SK-N-SH (cell line): ENCODE measurements around the gene CUX1. TPM values are rescaled to one million over a fixed set of nuclear protein-coding genes. Genes with fewer than 3 reads are reported as not detected.

Experiments used
- CTCF ChIA-PET: fragments of 300-600, 350-600 bp; formaldehyde crosslinking; extraction: SDS; loops from one replicate; lab custom pipeline; 2021; lab: Yijun Ruan, JAX
- POLR2A ChIA-PET: fragments of 350-600 bp; sonication (Branson Sonifier 250); formaldehyde crosslinking; extraction: SDS; loops from one replicate; lab custom pipeline; 2020; ENCODE audit warnings: antibody characterized with exemption, inconsistent platforms; lab: Yijun Ruan, JAX
- DNase-seq: peaks from one replicate; pipeline ENCODE4 v3.0.0; 2012
- H2AFZ ChIP-seq: fragments of 200-600 bp; sonication (generic); 2 replicates; pipeline ENCODE4 v1.8.1; 2016; ENCODE audit warnings: antibody characterized with exemption, mild to moderate bottlenecking, low read depth
- H3F3A ChIP-seq: fragments of 200-600 bp; sonication (generic); replicated peaks from 2 replicates; pipeline ENCODE3; 2016; ENCODE audit warnings: antibody characterized with exemption, mild to moderate bottlenecking; ENCODE audit not compliant: insufficient read depth
- H3K27ac ChIP-seq, 2 experiments: fragments of 200-500 bp in 1 of 2; fragments of 200-600 bp in 1 of 2; sonication (Bioruptor generic) in 1 of 2; sonication (generic), shearing (Covaris generic) in 1 of 2; 2 replicates each; pipeline versions ENCODE4 v1.5.1 to v1.6.1; 2014 to 2016; ENCODE audit warnings: low read depth in 2 of 2, inconsistent platforms in 1 of 2, low read length in 1 of 2, mild to moderate bottlenecking in 1 of 2, mixed read lengths in 1 of 2
- H3K27me3 ChIP-seq: fragments of 200-600 bp; sonication (generic), shearing (Covaris generic); 2 replicates; pipeline ENCODE4 v1.6.1; 2016; ENCODE audit warnings: mixed run types; ENCODE audit not compliant: insufficient read depth
- H3K36me3 ChIP-seq, 2 experiments: fragments of 200-500 bp in 1 of 2; fragments of 200-600 bp in 1 of 2; sonication (Bioruptor generic) in 1 of 2; sonication (generic) in 1 of 2; replicated peaks in 1 of 2; 2 replicates each; pipeline versions ENCODE3 to v1.5.1; 2014 to 2016; ENCODE audit warnings: low read length in 1 of 2, mild to moderate bottlenecking in 1 of 2; ENCODE audit not compliant: insufficient read depth in 2 of 2, control insufficient read depth in 1 of 2
- H3K4me1 ChIP-seq, 2 experiments: fragments of 200-500 bp in 1 of 2; fragments of 200-600 bp in 1 of 2; sonication (Bioruptor generic) in 1 of 2; sonication (generic), shearing (Covaris generic) in 1 of 2; 2 replicates each; pipeline versions ENCODE4 v1.5.1 to v1.6.1; 2014 to 2016; ENCODE audit warnings: low read depth in 1 of 2, low read length in 1 of 2, mixed run types in 1 of 2; ENCODE audit not compliant: insufficient read depth in 2 of 2, control insufficient read depth in 1 of 2
- H3K4me2 ChIP-seq: fragments of 200-600 bp; sonication (generic), shearing (Covaris generic); 2 replicates; pipeline ENCODE4 v1.6.1; 2017; ENCODE audit warnings: mixed run types
- H3K4me3 ChIP-seq, 2 experiments: fragments of 200-500 bp in 1 of 2; fragments of 200-600 bp in 1 of 2; sonication (Bioruptor generic) in 1 of 2; sonication (generic), shearing (Covaris generic) in 1 of 2; 2 replicates each; pipeline versions ENCODE4 v1.5.1 to v1.8.1; 2014 to 2016; ENCODE audit warnings: low read depth in 2 of 2, inconsistent platforms in 1 of 2, low read length in 1 of 2, mild to moderate bottlenecking in 1 of 2, mixed read lengths in 1 of 2, moderate library complexity in 1 of 2
- H3K79me2 ChIP-seq: fragments of 200-600 bp; sonication (generic); 2 replicates; pipeline ENCODE4 v1.8.1; 2017; ENCODE audit warnings: mild to moderate bottlenecking; ENCODE audit not compliant: insufficient read depth
- H3K9ac ChIP-seq: fragments of 200-600 bp; sonication (generic); 2 replicates; pipeline ENCODE4 v1.6.1; 2017; ENCODE audit warnings: mixed run types
- H3K9me2 ChIP-seq: fragments of 200-600 bp; sonication (generic); 2 replicates; pipeline ENCODE4 v1.6.1; 2017; ENCODE audit warnings: mixed run types
- H3K9me3 ChIP-seq: fragments of 200-600 bp; sonication (generic); 2 replicates; pipeline ENCODE4 v1.6.1; 2017; ENCODE audit warnings: mixed run types, mild to moderate bottlenecking, moderate library complexity
- H4K20me1 ChIP-seq: fragments of 200-600 bp; sonication (generic); 2 replicates; pipeline ENCODE4 v1.6.1; 2017; ENCODE audit warnings: mild to moderate bottlenecking, mixed run types; ENCODE audit not compliant: insufficient read depth
- CHD2 ChIP-seq: fragments of 150-350 bp; IDR thresholded peaks from 2 replicates; pipeline ENCODE4 v1.6.1; 2018; ENCODE audit warnings: low read length; ENCODE audit not compliant: partially characterized antibody
- FOSL2 ChIP-seq: IDR thresholded peaks from 2 replicates; pipeline ENCODE4 v1.4.0; 2012; ENCODE audit warnings: low read depth, mild to moderate bottlenecking, moderate library complexity, borderline replicate concordance
- GABPA ChIP-seq: IDR thresholded peaks from 2 replicates; pipeline ENCODE4 v1.4.0; 2012; ENCODE audit warnings: low read depth, mild to moderate bottlenecking
- GATA2 ChIP-seq: sonication (generic); formaldehyde crosslinking; IDR thresholded peaks from 2 replicates; pipeline ENCODE4 v1.5.0; 2020; ENCODE audit warnings: mild to moderate bottlenecking, missing genetic modification reagents
- JUND ChIP-seq: IDR thresholded peaks from 2 replicates; pipeline ENCODE4 v1.4.0; 2012
- MXI1 ChIP-seq: IDR thresholded peaks from 2 replicates; pipeline ENCODE4 v1.6.1; 2012; ENCODE audit warnings: mild to moderate bottlenecking, low read depth, low read length, improper control_type of control experiment
- NFIC ChIP-seq: IDR thresholded peaks from 2 replicates; pipeline ENCODE4 v1.4.0; 2012; ENCODE audit warnings: borderline replicate concordance
- POLR2AphosphoS5 ChIP-seq: IDR thresholded peaks from 2 replicates; pipeline ENCODE4 v1.6.1; 2012; ENCODE audit warnings: low read depth, low read length
- RAD21 ChIP-seq: IDR thresholded peaks from 2 replicates; pipeline ENCODE4 v1.6.1; 2012; ENCODE audit warnings: mild to moderate bottlenecking, low read length
- RCOR1 ChIP-seq: fragments of 150-350 bp; IDR thresholded peaks from 2 replicates; pipeline ENCODE4 v1.6.1; 2017; ENCODE audit warnings: antibody characterized with exemption, low read length
- RFX5 ChIP-seq: IDR thresholded peaks from 2 replicates; pipeline ENCODE4 v1.6.1; 2012; ENCODE audit warnings: mild to moderate bottlenecking, improper control_type of control experiment, low read length
- RXRA ChIP-seq: IDR thresholded peaks from 2 replicates; pipeline ENCODE4 v1.4.0; 2012; ENCODE audit warnings: low read depth, mild to moderate bottlenecking, borderline replicate concordance
- SIN3A ChIP-seq: IDR thresholded peaks from 2 replicates; pipeline ENCODE4 v1.6.1; 2012; ENCODE audit warnings: low read depth, mild to moderate bottlenecking, low read length, moderate library complexity, borderline replicate concordance
- TAF1 ChIP-seq: IDR thresholded peaks from 2 replicates; pipeline ENCODE4 v1.6.1; 2012; ENCODE audit warnings: low read depth, mild to moderate bottlenecking, low read length, moderate library complexity, borderline replicate concordance
- TCF12 ChIP-seq: IDR thresholded peaks from 2 replicates; pipeline ENCODE4 v1.4.0; 2012
- TEAD4 ChIP-seq: IDR thresholded peaks from 2 replicates; pipeline ENCODE4 v1.4.0; 2012; ENCODE audit warnings: mild to moderate bottlenecking, borderline replicate concordance; ENCODE audit not compliant: insufficient read depth
- WGBS: methylation state at CpG from one replicate; pipeline ENCODE4 v1.1.6; 2017; ENCODE audit warnings: low lambda C conversion rate; 5-methylcytosine and 5-hydroxymethylcytosine counted together
- polyA plus RNA-seq, 3 experiments: library from polyadenylated mRNA; depleted of rRNA; stranded (reverse); fragments of >200 nt; gene quantifications; 2 replicates each; pipeline ENCODE4 v1.2.3, GENCODE V29; 2012
- TF ChIP-seq, protein P1 (sequence below): IDR thresholded peaks from 2 replicates; pipeline ENCODE4 v1.4.0; 2012; ENCODE audit warnings: low read depth, borderline replicate concordance
- TF ChIP-seq, protein P2 (sequence below): IDR thresholded peaks from 2 replicates; pipeline ENCODE4 v1.4.0; 2012; ENCODE audit warnings: low read depth
- TF ChIP-seq, protein P3 (sequence below): IDR thresholded peaks from 2 replicates; pipeline ENCODE4 v1.4.0; 2012; ENCODE audit warnings: low read depth, borderline replicate concordance
- TF ChIP-seq, protein P4 (sequence below): IDR thresholded peaks from 2 replicates; pipeline ENCODE4; 2012

The CUX1 gene
- polyA plus RNA-seq, 1 of the 3 experiments (the other 2 are of a cell fraction): 68.6 TPM

DNA sequence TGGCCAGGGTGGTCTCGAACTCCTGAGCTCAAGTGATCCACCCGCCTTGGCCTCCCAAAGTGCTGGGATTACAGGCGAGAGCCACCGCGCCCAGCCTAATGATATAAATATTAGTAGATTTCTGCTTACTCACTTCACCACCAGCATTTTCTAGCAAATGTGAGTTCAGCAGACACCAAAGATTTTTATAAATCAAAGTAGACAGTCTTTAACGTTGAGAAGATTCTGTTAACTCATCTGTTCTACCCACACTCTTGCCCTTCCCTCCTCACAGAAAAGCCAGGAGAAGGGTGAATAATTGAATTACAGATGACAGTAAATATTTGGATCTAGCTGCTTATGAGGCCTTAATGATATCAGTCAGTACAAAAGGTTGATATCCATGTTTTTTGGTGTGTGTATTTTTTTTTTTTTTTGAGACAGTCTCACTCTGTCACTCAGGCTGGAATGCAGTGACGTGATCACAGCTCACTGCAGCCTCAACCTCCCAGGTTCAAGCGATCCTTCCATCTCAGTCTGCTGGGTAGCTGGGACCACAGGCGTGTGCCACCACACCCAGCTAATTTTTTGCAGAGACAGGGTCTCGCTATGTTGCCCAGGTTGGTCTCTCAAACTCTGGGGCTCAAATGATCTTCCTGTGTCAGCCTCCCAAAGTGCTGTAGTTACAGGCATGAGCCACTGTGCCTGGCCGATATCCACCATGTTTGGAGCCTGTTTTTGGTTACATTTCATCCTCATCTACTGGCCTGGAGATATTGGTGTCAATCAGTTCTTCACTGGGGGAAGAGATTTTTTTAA, 120.5 kb downstream of the CUX1 start:
- H3K27me3 ChIP-seq: no peaks in the 10 kb centered on the region
- 89% methylated on average over 11 of the region's 11 CpGs for WGBS
- CTCF ChIA-PET: interaction anchor here (0.7 to 2.1 kb wide), 2 partner anchors 9 to 133 kb away, joined by 3 to 6 read pairs; no protein-coding TSS in a partner anchor
- TF ChIP-seq RXRA: no peak
- TF ChIP-seq, protein P1, sequence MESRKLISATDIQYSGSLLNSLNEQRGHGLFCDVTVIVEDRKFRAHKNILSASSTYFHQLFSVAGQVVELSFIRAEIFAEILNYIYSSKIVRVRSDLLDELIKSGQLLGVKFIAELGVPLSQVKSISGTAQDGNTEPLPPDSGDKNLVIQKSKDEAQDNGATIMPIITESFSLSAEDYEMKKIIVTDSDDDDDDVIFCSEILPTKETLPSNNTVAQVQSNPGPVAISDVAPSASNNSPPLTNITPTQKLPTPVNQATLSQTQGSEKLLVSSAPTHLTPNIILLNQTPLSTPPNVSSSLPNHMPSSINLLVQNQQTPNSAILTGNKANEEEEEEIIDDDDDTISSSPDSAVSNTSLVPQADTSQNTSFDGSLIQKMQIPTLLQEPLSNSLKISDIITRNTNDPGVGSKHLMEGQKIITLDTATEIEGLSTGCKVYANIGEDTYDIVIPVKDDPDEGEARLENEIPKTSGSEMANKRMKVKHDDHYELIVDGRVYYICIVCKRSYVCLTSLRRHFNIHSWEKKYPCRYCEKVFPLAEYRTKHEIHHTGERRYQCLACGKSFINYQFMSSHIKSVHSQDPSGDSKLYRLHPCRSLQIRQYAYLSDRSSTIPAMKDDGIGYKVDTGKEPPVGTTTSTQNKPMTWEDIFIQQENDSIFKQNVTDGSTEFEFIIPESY: no peak
- TF ChIP-seq MXI1: no peak
- TF ChIP-seq TAF1: no peak
- TF ChIP-seq RFX5: no peak
- TF ChIP-seq SIN3A: no peak
- no peak for TF ChIP-seq JUND
- no peak for TF ChIP-seq TEAD4
- TF ChIP-seq, protein P2, sequence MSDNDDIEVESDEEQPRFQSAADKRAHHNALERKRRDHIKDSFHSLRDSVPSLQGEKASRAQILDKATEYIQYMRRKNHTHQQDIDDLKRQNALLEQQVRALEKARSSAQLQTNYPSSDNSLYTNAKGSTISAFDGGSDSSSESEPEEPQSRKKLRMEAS: no peak
- TF ChIP-seq FOSL2: no peak
- TF ChIP-seq, protein P3, sequence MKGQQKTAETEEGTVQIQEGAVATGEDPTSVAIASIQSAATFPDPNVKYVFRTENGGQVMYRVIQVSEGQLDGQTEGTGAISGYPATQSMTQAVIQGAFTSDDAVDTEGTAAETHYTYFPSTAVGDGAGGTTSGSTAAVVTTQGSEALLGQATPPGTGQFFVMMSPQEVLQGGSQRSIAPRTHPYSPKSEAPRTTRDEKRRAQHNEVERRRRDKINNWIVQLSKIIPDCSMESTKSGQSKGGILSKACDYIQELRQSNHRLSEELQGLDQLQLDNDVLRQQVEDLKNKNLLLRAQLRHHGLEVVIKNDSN: no peak
- TF ChIP-seq NFIC: no peak
- no peak for TF ChIP-seq GABPA
- TF ChIP-seq, all 33 proteins: peak for 0
- H3K9ac ChIP-seq: no peak overlapping the region
- H3K4me3 ChIP-seq: no peak overlapping the region
- H3K9me3 ChIP-seq: no peaks in the 10 kb centered on the region
- H2AFZ ChIP-seq: no peak overlapping the region
- POLR2A ChIA-PET: no interaction called here
- DNase-seq: no peak
- peaks cover 53% of the 10 kb centered on the region for H3K79me2 ChIP-seq
- H3F3A ChIP-seq: peaks cover 20% of the 10 kb centered on the region
- H3K9me2 ChIP-seq: no peaks in the 10 kb centered on the region
- H4K20me1 ChIP-seq: no peaks in the 10 kb centered on the region
- H3K36me3 ChIP-seq: no peaks in the 10 kb centered on the region
- H3K4me1 ChIP-seq: peaks cover 21 to 33% of the 10 kb centered on the region in 2 experiments
- H3K27ac ChIP-seq: no peak overlapping the region
- H3K4me2 ChIP-seq: no peak overlapping the region

DNA sequence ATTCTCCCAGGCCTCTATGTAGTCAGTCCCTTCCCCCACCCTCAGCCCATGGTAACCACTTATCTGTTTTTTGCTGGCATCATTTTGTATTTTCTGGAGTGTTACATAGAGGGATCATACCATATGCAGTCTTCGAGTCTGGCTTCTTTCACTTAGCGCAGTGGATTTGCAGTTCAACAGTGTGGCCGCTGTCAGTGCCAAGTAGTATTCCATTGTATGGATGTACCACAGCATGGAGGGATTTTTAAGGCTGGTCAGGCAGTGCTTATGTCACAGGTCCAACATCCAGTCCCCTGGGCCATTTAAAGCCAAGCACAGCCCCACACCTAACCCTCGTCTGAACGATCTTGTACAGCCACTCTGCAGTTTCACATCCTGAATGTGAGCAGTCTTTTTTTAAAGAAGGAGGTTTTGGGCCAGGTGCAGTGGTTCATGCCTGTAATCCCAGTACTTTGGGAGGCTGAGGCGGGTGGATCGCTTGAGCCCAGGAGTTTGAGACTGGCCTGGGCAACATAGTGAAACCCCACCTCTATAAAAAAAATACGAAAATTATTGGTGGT, 121.8 kb downstream of the CUX1 start:
- H3K4me2 ChIP-seq: no peak overlapping the region
- peaks cover 21% of the 10 kb centered on the region for H3F3A ChIP-seq
- no peaks in the 10 kb centered on the region for H3K27me3 ChIP-seq
- no peak overlapping the region for H2AFZ ChIP-seq
- TF ChIP-seq, protein P4, sequence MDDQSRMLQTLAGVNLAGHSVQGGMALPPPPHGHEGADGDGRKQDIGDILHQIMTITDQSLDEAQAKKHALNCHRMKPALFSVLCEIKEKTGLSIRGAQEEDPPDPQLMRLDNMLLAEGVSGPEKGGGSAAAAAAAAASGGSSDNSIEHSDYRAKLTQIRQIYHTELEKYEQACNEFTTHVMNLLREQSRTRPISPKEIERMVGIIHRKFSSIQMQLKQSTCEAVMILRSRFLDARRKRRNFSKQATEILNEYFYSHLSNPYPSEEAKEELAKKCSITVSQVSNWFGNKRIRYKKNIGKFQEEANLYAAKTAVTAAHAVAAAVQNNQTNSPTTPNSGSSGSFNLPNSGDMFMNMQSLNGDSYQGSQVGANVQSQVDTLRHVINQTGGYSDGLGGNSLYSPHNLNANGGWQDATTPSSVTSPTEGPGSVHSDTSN: no peak
- TF ChIP-seq POLR2AphosphoS5 (no peak), FOSL2 (no peak), GABPA (no peak), MXI1 (no peak), RCOR1 (no peak), CHD2 (no peak), TCF12 (no peak), NFIC (no peak), RAD21 (no peak), GATA2 (CRISPR knock-in tag) (no peak)
- TF ChIP-seq, all 33 proteins: peak for 0
- POLR2A ChIA-PET: no interaction called here
- no peaks in the 10 kb centered on the region for H3K9me2 ChIP-seq
- H3K9me3 ChIP-seq: no peaks in the 10 kb centered on the region
- no peak for DNase-seq
- no peaks in the 10 kb centered on the region for H4K20me1 ChIP-seq
- no peak overlapping the region for H3K27ac ChIP-seq
- H3K79me2 ChIP-seq: peaks cover 51% of the 10 kb centered on the region
- no peak overlapping the region for H3K4me3 ChIP-seq
- peaks cover 21 to 42% of the 10 kb centered on the region in 2 experiments for H3K4me1 ChIP-seq
- 99% methylated on average over 8 of the region's 8 CpGs for WGBS
- H3K36me3 ChIP-seq: no peaks in the 10 kb centered on the region
- no peak overlapping the region for H3K9ac ChIP-seq
- CTCF ChIA-PET: no interaction called here
